ENCODE data around the gene NELFA. TPM values are rescaled to one million over a fixed set of nuclear protein-coding genes. Genes with fewer than 3 reads are reported as not detected.

NELFA gene
- total and polyA plus RNA-seq, 4 donors, result 5.8 to 27.4 (median 19.7) TPM

DNA sequence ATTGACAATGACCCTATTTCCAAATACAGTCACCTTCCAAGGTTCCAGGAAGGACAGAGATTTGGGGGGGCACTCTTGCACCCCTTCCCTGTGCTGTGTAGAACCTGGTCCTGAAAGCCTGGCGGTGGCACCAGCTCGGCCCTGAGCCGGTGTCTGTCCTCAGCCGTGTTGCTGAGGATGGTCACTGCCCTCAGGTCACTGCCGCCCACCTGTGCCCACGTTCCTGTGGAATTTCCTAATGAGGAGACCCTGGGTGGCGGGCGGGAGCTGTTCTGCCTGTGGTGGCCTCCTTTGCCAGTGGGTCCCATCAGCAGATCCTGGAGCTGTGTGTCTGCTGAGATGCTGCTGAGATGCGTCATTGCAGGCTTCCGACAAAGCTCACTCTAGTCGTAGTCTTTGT lies 32.9 kb downstream of the NELFA start:
- peak in 1 of 2 donors; percentile 21 for DNase-seq
- Histone ChIP-seq H3K36me3 (ENCODE audit: control insufficient read depth in 1 of 2, insufficient read depth in 2 of 2, low read length in 1 of 2) (peaks cover 0 to 8% of the 10 kb centered on the region in 2 donors), H3K27me3 (ENCODE audit: control insufficient read depth in 1 of 2, insufficient read depth in 2 of 2, low read length in 1 of 2) (no peaks in the 10 kb centered on the region), H3K27ac (ENCODE audit: low read depth in 1 of 2, low read length in 2 of 2) (no peak overlapping the region), H3K9me3 (ENCODE audit: control insufficient read depth, low read length) (no peaks in the 10 kb centered on the region), H3K4me1 (ENCODE audit: control insufficient read depth in 1 of 2, insufficient read depth in 2 of 2, low read length in 2 of 2) (no peaks in the 10 kb centered on the region), H3K4me3 (ENCODE audit: low read length in 2 of 2) (no peak overlapping the region)
- intact Hi-C loops (cut with DNase I), result no loop called here
- ATAC-seq (ENCODE audit: low FRiP score), result no peak
- 87 to 93% methylated on average over 11 of the region's 11 CpGs for WGBS, 2 donors

DNA sequence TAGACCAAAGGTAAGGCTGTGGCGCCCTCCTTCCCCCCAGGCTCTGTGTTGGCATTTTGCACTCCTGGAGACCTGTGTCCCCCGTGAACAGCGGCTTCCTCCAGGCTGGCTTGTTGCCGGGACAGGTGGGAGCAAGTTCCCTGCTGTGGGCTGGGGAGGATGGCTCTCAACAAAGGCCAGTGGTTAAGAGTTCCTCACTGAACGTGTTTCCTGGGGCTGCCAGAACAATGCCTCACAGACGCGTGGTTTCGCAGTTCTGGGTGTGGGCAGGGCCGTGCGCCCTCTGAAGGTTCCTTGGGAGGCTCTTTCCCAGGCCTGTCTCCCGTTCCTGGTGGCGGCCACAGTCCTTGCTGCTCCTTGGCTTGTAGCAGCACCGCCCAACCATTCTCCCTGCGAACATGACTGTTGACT lies 33.4 kb downstream of the NELFA start:
- Histone ChIP-seq H3K4me3 (ENCODE audit: low read length in 2 of 2) (no peak overlapping the region), H3K27me3 (ENCODE audit: control insufficient read depth in 1 of 2, insufficient read depth in 2 of 2, low read length in 1 of 2) (no peaks in the 10 kb centered on the region), H3K9me3 (ENCODE audit: control insufficient read depth, low read length) (no peaks in the 10 kb centered on the region), H3K36me3 (ENCODE audit: control insufficient read depth in 1 of 2, insufficient read depth in 2 of 2, low read length in 1 of 2) (peaks cover 0 to 8% of the 10 kb centered on the region in 2 donors), H3K4me1 (ENCODE audit: control insufficient read depth in 1 of 2, insufficient read depth in 2 of 2, low read length in 2 of 2) (no peaks in the 10 kb centered on the region), H3K27ac (ENCODE audit: low read depth in 1 of 2, low read length in 2 of 2) (no peak overlapping the region)
- 91 to 92% methylated on average over 14 of the region's 14 CpGs for WGBS, 2 donors
- ATAC-seq (ENCODE audit: low FRiP score) (no peak), DNase-seq (peak in 1 of 2 donors; percentile 33)
- intact Hi-C loops (cut with DNase I), result no loop called here

DNA sequence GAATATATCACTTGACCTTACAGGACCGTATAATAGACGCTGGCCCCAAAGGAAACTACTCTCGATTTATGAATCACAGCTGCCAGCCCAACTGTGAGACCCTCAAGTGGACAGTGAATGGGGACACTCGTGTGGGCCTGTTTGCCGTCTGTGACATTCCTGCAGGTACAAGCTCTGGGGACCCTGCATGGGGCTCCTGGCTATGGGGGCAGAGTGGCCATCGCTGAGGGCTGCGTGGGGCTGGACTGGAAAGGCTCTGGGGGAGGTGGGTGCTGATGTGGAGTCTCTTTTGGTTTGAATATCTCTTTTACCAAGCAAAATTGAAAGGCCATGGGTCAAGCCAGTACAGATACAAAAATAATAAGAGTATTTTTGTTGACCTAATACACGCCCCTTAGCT lies 33.9 kb downstream of the NELFA start:
- WGBS, 2 donors, result 91 to 94% methylated on average over 8 of the region's 8 CpGs
- ATAC-seq (ENCODE audit: low FRiP score), result no peak
- peak; percentile 18 to 55 for DNase-seq
- Histone ChIP-seq H3K36me3 (ENCODE audit: control insufficient read depth in 1 of 2, insufficient read depth in 2 of 2, low read length in 1 of 2) (peaks cover 0 to 8% of the 10 kb centered on the region in 2 donors), H3K4me1 (ENCODE audit: control insufficient read depth in 1 of 2, insufficient read depth in 2 of 2, low read length in 2 of 2) (no peaks in the 10 kb centered on the region), H3K4me3 (ENCODE audit: low read length in 2 of 2) (no peak overlapping the region), H3K9me3 (ENCODE audit: control insufficient read depth, low read length) (no peaks in the 10 kb centered on the region), H3K27me3 (ENCODE audit: control insufficient read depth in 1 of 2, insufficient read depth in 2 of 2, low read length in 1 of 2) (no peaks in the 10 kb centered on the region), H3K27ac (ENCODE audit: low read depth in 1 of 2, low read length in 2 of 2) (no peak overlapping the region)
- intact Hi-C loops (cut with DNase I), result no loop called here

DNA sequence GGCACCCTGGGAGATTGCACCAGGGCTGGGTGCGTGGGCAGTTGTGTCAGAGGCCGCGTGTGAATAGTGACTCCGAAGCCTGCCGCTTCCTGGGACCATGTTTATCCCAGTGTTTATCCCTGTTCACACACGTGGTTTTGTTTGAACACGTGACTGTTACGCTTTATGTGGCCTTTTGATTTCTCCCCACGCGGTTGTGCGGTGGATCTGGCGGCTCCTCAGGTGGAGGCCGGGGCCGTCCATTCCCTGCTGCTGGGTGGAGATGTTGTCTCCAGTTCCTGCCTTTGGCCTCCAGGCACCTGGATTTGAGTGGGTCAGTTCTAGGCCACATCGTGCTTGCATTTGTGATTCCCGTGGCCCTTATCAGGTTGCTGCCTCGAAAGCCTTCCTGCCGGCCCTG lies 35.1 kb downstream of the NELFA start:
- no peak overlapping the region for H3K4me3 ChIP-seq (ENCODE audit: low read length in 2 of 2)
- no peaks in the 10 kb centered on the region for H3K4me1 ChIP-seq (ENCODE audit: control insufficient read depth in 1 of 2, insufficient read depth in 2 of 2, low read length in 2 of 2)
- H3K27me3 ChIP-seq (ENCODE audit: control insufficient read depth in 1 of 2, insufficient read depth in 2 of 2, low read length in 1 of 2), result no peaks in the 10 kb centered on the region
- H3K9me3 ChIP-seq (ENCODE audit: control insufficient read depth, low read length), result no peaks in the 10 kb centered on the region
- 94% methylated on average over 18 of the region's 18 CpGs for WGBS, 2 donors
- no peak overlapping the region for H3K27ac ChIP-seq (ENCODE audit: low read depth in 1 of 2, low read length in 2 of 2)
- DNase-seq (peak; percentile 33 to 51), ATAC-seq (ENCODE audit: low FRiP score) (no peak)
- peaks cover 0 to 5% of the 10 kb centered on the region in 2 donors for H3K36me3 ChIP-seq (ENCODE audit: control insufficient read depth in 1 of 2, insufficient read depth in 2 of 2, low read length in 1 of 2)
- intact Hi-C loops (cut with DNase I), result no loop called here

DNA sequence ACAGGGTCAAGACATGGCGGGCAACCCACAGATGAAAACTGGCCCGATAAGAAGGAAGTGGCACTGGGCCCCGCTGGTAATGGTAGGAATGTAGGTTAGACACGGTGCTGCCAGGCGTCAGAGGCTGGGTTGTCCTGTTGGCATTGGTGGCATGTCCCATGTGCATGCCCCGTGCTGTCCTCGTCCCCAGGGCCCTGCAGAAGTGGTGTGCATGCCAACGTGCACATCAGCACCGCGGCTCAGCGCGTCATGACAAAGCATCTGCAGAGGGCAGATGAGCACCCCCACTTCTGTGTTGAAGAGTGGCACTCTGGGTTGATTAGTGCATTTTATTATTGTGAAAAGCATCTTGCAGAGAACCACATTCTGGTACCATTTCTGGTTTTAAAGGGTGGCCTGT lies 35.6 kb downstream of the NELFA start:
- no peaks in the 10 kb centered on the region for H3K9me3 ChIP-seq (ENCODE audit: control insufficient read depth, low read length)
- intact Hi-C loops (cut with DNase I), result no loop called here
- DNase-seq, result peak; percentile 32 to 63
- H3K4me1 ChIP-seq (ENCODE audit: control insufficient read depth in 1 of 2, insufficient read depth in 2 of 2, low read length in 2 of 2), result no peaks in the 10 kb centered on the region
- ATAC-seq (ENCODE audit: low FRiP score), result no peak
- H3K27ac ChIP-seq (ENCODE audit: low read depth in 1 of 2, low read length in 2 of 2), result no peak overlapping the region
- no peak overlapping the region for H3K4me3 ChIP-seq (ENCODE audit: low read length in 2 of 2)
- WGBS, 2 donors, result 91 to 93% methylated on average over 12 of the region's 12 CpGs
- peaks cover 0 to 5% of the 10 kb centered on the region in 2 donors for H3K36me3 ChIP-seq (ENCODE audit: control insufficient read depth in 1 of 2, insufficient read depth in 2 of 2, low read length in 1 of 2)
- no peaks in the 10 kb centered on the region for H3K27me3 ChIP-seq (ENCODE audit: control insufficient read depth in 1 of 2, insufficient read depth in 2 of 2, low read length in 1 of 2)

DNA sequence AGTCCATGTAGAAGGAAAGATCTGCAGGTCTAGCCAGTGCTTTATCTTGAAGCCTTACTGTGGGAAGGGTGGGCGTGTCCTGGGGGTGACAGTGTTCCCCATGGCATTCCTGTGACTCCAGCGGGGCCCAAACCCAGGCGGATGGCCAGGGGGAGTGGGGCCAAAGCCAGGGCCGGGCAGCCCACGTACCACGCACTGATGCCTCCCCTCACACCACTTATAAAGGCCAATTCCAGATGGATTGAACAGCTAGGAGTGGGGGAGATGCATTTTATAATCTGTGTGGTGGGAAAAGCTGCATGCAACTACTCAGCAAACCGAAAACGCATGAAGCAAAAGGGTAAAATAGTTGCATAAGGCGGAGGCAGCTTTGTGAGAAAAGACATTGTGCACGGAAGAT lies 36.4 kb downstream of the NELFA start:
- Histone ChIP-seq H3K4me1 (ENCODE audit: control insufficient read depth in 1 of 2, insufficient read depth in 2 of 2, low read length in 2 of 2) (no peaks in the 10 kb centered on the region), H3K27ac (ENCODE audit: low read depth in 1 of 2, low read length in 2 of 2) (no peak overlapping the region), H3K27me3 (ENCODE audit: control insufficient read depth in 1 of 2, insufficient read depth in 2 of 2, low read length in 1 of 2) (no peaks in the 10 kb centered on the region), H3K36me3 (ENCODE audit: control insufficient read depth in 1 of 2, insufficient read depth in 2 of 2, low read length in 1 of 2) (peaks cover 0 to 5% of the 10 kb centered on the region in 2 donors), H3K4me3 (ENCODE audit: low read length in 2 of 2) (no peak overlapping the region), H3K9me3 (ENCODE audit: control insufficient read depth, low read length) (no peaks in the 10 kb centered on the region)
- ATAC-seq (ENCODE audit: low FRiP score), result no peak
- DNase-seq, result peak; percentile 16 to 30
- intact Hi-C loops (cut with DNase I), result no loop called here
- 85 to 92% methylated on average over 10 of the region's 10 CpGs for WGBS, 2 donors

DNA sequence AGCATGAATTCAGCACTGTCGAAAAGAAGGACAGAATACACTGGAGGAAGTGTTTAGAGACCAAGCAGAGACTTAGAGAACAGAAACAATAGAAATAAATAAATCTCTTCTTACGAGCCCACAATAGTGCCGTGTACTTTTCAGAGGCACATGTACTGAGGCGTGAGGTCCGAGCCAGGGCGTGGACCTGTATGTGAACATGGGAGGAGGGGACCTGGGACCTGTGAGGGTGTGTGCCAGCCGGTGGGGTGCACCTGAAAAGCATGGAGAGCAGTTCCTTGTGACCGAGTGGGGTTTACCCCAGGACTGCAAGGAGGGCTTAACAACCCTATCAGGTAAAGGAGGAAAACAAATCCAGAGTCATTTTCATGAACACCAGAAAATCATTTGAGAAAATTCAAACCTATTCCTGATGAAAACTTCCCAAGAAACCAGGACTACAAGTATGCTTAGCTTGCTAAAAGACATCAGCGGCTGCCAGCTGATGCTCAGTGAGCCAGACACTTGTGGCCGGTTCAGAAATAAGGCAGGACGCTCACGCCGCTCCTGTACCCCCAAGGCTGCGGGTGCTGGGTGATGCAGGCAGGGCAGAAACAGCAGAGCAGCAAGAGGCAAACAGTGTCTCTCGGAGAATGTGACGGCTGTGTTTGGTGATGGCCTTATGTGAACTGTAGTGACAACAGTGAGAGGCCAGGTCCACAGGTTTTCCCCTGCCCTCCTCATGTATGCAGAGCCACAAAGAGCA lies 37.1 kb downstream of the NELFA start:
- Histone ChIP-seq H3K4me3 (ENCODE audit: low read length in 2 of 2) (no peak overlapping the region), H3K36me3 (ENCODE audit: control insufficient read depth in 1 of 2, insufficient read depth in 2 of 2, low read length in 1 of 2) (peaks cover 0 to 3% of the 10 kb centered on the region in 2 donors), H3K27ac (ENCODE audit: low read depth in 1 of 2, low read length in 2 of 2) (no peak overlapping the region), H3K4me1 (ENCODE audit: control insufficient read depth in 1 of 2, insufficient read depth in 2 of 2, low read length in 2 of 2) (no peaks in the 10 kb centered on the region), H3K9me3 (ENCODE audit: control insufficient read depth, low read length) (no peaks in the 10 kb centered on the region), H3K27me3 (ENCODE audit: control insufficient read depth in 1 of 2, insufficient read depth in 2 of 2, low read length in 1 of 2) (no peaks in the 10 kb centered on the region)
- DNase-seq, result peak; percentile 17 to 55
- intact Hi-C loops (cut with DNase I), result no loop called here
- no peak for ATAC-seq (ENCODE audit: low FRiP score)
- 95% methylated on average over 16 of the region's 16 CpGs for WGBS, 2 donors

DNA sequence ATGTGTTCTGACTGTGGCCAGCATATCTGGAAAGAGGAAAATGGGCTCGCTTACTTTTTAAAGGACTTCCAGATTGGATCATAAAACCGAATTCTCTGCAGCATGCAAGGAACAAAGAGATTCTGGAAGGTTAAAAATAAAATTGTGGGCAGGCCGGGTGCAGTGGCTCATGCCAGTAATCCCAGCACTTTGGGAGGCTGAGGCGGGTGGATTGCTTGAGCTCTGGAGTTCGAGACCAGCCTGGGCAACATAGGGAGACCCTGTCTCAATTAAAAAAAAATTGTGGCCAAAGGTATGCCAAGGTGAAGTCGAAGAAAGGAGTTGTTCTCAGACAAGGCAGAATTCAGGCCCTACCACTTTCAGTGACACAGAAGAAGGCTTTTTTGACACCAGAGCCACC lies 37.8 kb downstream of the NELFA start:
- no peaks in the 10 kb centered on the region for H3K27me3 ChIP-seq (ENCODE audit: control insufficient read depth in 1 of 2, insufficient read depth in 2 of 2, low read length in 1 of 2)
- H3K4me1 ChIP-seq (ENCODE audit: control insufficient read depth in 1 of 2, insufficient read depth in 2 of 2, low read length in 2 of 2), result no peaks in the 10 kb centered on the region
- no peak overlapping the region for H3K4me3 ChIP-seq (ENCODE audit: low read length in 2 of 2)
- intact Hi-C loops (cut with DNase I), result no loop called here
- H3K36me3 ChIP-seq (ENCODE audit: control insufficient read depth in 1 of 2, insufficient read depth in 2 of 2, low read length in 1 of 2), result no peaks in the 10 kb centered on the region
- DNase-seq (peak in 1 of 2 donors; percentile 5), ATAC-seq (ENCODE audit: low FRiP score) (no peak)
- WGBS, 2 donors, result 77 to 83% methylated on average over 6 of the region's 6 CpGs
- H3K9me3 ChIP-seq (ENCODE audit: control insufficient read depth, low read length), result no peaks in the 10 kb centered on the region
- no peak overlapping the region for H3K27ac ChIP-seq (ENCODE audit: low read depth in 1 of 2, low read length in 2 of 2)

All from aorta (tissue), 5 donors.